HFFc6 (cell line): ENCODE data around the gene ANO8. TPM values are rescaled to one million over a fixed set of nuclear protein-coding genes. Genes with fewer than 3 reads are reported as not detected.

Source experiments
- DNase-seq: peaks from one replicate; pipeline ENCODE4 v3.0.0-alpha.2; 2018
- H3K27ac Mint-ChIP-seq: 2 replicates; pipeline ENCODE4 v1.8.0; 2020; ENCODE audit warnings: mild to moderate bottlenecking, mixed read lengths
- H3K27me3 Mint-ChIP-seq: 2 replicates; pipeline ENCODE4 v1.8.0; 2021; ENCODE audit warnings: mild to moderate bottlenecking, moderate library complexity, mixed read lengths; ENCODE audit not compliant: insufficient read depth
- H3K36me3 Mint-ChIP-seq: 2 replicates; pipeline ENCODE4 v1.8.0; 2021; ENCODE audit warnings: low read depth, mixed read lengths
- H3K4me1 Mint-ChIP-seq: 2 replicates; pipeline ENCODE4 v1.8.0; 2020; ENCODE audit warnings: low read depth, mixed read lengths
- H3K4me3 Mint-ChIP-seq: 2 replicates; pipeline ENCODE4 v1.8.0; 2020; ENCODE audit warnings: mild to moderate bottlenecking, moderate library complexity, mixed read lengths
- H3K9me3 Mint-ChIP-seq: 2 replicates; pipeline ENCODE4 v1.8.0; 2020; ENCODE audit warnings: mild to moderate bottlenecking, mixed read lengths
- total RNA-seq, 6 experiments: library from RNA; stranded (reverse); fragmentation: NEBNext Ultra II Directional; extraction: Animal tissue kit (Norgen Biotek cat#: 25700); gene quantifications; 2 replicates in 1 of 6; 3 replicates in 5 of 6; pipeline ENCODE4 v1.2.3, GENCODE V29; 2021
- TF ChIP-seq, protein P1 (sequence below): fragments of 200-600 bp; sonication (generic); IDR thresholded peaks from 2 replicates; pipeline ENCODE4 v1.5.0; 2021; ENCODE audit warnings: antibody characterized with exemption, mild to moderate bottlenecking

ANO8 gene
- total RNA-seq, 6 experiments from 2014 or later: 4.4 to 6.0 (median 5.0) TPM

DNA sequence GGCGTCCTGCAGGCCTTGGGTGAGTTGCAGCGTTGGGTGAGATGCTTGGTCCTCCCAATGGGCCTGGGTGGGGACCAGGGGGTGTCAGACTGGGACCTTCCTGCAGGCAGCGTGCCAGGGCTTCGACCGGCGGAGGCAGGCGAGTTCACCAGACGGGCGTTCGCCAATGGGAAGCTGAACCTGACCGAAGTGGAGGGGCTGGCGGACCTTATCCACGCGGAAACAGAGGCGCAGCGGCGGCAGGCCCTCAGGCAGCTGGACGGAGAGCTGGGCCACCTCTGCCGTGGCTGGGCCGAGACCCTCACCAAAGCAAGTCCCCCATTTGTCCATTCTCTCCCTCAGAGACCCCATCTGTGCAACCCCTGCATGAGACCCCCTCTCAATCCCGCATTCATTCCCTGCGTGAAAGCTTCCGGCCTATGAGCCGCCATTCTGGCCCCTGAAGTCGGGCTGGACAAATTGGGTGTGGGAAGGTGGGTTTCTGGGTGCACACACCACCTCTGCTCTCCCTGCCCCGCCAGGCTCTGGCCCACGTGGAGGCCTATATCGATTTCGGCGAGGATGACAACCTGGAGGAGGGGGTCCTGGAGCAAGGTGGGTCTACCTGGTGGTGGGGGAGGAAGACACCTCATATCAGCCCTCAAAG, 3.9 kb upstream of the ANO8 start:
- Mint-ChIP-seq H3K4me1 (peaks cover 12% of the 10 kb centered on the region), H3K4me3 (peak overlapping the region; percentile 94)
- TF ChIP-seq, protein P1, sequence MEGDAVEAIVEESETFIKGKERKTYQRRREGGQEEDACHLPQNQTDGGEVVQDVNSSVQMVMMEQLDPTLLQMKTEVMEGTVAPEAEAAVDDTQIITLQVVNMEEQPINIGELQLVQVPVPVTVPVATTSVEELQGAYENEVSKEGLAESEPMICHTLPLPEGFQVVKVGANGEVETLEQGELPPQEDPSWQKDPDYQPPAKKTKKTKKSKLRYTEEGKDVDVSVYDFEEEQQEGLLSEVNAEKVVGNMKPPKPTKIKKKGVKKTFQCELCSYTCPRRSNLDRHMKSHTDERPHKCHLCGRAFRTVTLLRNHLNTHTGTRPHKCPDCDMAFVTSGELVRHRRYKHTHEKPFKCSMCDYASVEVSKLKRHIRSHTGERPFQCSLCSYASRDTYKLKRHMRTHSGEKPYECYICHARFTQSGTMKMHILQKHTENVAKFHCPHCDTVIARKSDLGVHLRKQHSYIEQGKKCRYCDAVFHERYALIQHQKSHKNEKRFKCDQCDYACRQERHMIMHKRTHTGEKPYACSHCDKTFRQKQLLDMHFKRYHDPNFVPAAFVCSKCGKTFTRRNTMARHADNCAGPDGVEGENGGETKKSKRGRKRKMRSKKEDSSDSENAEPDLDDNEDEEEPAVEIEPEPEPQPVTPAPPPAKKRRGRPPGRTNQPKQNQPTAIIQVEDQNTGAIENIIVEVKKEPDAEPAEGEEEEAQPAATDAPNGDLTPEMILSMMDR: no peak

DNA sequence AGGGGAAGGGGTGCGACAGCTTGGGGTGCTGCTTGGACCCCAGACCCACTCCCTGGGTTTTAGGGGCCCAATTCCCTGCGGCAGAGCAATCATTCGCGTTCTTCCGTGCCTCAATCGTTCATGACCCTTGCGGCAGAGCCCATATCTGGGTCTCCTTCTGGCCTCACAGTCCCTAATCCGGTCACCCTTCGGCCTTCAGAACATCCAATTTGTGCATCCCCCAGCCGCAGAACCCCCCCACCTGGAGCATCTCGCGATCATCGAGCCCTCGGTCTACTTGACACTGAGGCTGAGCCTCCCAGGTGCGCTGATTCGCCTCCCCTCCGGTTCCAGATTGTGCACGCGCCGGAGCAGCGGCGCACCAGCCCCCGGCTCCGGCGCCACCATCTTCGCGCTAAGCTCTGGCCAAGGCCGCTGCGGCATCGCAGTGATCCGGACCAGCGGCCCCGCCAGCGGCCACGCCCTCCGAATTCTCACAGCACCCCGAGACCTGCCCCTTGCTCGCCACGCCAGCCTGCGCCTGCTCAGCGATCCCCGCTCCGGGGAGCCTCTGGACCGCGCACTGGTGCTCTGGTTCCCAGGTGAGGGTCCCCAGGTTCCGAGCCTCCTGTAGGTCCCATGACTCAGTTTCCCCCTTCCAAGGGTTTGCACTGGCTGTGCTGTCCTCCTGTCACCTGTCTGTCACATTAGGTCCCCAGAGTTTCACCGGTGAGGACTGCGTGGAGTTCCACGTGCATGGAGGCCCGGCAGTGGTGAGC, 3.2 kb upstream of the ANO8 start:
- Mint-ChIP-seq H3K27ac (peak overlapping the region; percentile 91), H3K4me1 (peaks cover 12% of the 10 kb centered on the region), H3K9me3 (0 out of 2 replicates have a peak, but pooled peaks cover under 1% of the 10 kb centered on the region), H3K27me3 (peaks cover 2% of the 10 kb centered on the region; the same call in 1 of the 2 replicates), H3K36me3 (peaks cover 5% of the 10 kb centered on the region), H3K4me3 (peak overlapping the region; percentile 94)
- TF ChIP-seq, protein P1: no peak
- no peak for DNase-seq

More for the DNA sequence above, 3.9 kb upstream of the ANO8 start:
- Mint-ChIP-seq H3K9me3 (no peaks in the 10 kb centered on the region), H3K27me3 (peaks cover 2% of the 10 kb centered on the region; the same call in 1 of the 2 replicates), H3K36me3 (no peaks in the 10 kb centered on the region), H3K27ac (no peak overlapping the region; the same call in 1 of the 2 replicates)
- DNase-seq: no peak

DNA sequence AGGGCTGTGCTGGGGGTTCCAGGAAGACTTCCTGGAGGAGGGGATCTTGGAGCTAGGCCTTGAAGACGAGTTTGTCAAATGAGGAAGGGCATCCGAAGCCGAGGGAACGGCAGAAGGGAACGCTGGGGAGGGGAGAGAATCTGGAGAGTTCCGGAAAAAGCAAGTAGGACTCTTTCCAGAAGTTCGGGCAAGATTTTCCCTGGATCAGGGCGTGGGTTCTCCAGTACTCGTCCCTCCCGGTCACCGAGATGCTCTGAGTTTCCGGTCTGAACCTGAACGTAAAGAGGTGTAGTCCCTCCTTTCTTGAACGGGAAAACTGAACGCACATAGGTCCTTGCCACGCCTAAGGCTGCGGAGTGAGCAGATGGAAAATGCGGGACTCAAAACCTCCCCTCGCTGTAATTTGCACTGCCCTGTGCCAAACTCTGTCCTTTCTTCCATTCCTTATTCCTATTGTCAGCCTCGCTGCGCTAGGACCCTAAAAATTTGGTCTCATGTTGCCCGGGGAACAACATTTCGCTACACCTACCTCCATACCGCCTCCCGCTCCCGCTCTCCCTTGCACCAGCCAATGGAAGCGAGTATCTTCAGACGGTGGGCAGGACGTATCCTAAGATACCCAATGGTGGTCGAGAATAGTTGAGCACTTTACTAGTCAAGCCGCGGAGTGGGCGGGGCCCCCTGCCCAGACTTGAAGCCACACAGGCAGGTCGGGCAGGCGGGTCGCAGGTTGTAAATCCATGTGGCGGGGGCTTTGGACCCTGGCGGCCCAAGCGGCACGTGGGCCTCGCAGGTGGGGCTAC, 2.4 kb upstream of the ANO8 start, which contains the start of gene GTPBP3:
Gene GTPBP3, plus strand, starts transcription at position 682 of the 803 bp plus-strand sequence. Its CDS starts 59 bp downstream, at position 741.
- Mint-ChIP-seq H3K27me3 (peaks cover 2% of the 10 kb centered on the region; the same call in 1 of the 2 replicates), H3K9me3 (0 out of 2 replicates have a peak, but pooled peaks cover 4% of the 10 kb centered on the region), H3K36me3 (peaks cover 10% of the 10 kb centered on the region), H3K4me1 (peaks cover 12% of the 10 kb centered on the region), H3K27ac (peak within 1 kb of the TSS; percentile 91), H3K4me3 (peak within 1 kb of the TSS; percentile 94)
- TF ChIP-seq, protein P1: no peak
- DNase-seq: peak; percentile 98

DNA sequence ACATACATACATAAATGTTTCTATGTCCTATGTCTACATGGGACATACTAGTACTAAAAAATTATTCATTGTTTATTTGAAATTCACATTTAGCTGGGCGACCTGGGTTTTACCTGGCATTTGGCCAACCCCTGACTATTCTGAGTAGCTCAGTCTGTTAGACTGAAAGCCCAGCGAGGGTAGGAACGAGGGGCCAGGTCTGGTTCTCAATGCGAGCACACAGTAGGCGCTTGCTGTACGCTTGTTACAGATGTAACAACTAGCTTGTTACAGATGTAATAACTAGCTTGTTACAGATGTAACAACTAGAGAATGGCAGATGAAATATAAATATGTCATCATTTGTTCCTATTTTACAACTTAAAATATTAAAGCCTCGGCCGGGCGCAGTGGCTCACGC, 920 bp upstream of the ANO8 start:
- Mint-ChIP-seq H3K36me3 (peaks cover 10% of the 10 kb centered on the region), H3K4me1 (peaks cover 12% of the 10 kb centered on the region), H3K4me3 (peak overlapping the region; percentile 39; the same call in 1 of the 2 replicates), H3K9me3 (0 out of 2 replicates have a peak, but pooled peaks cover 4% of the 10 kb centered on the region), H3K27me3 (peaks cover 3% of the 10 kb centered on the region; the same call in 1 of the 2 replicates), H3K27ac (no peak overlapping the region)
- DNase-seq: no peak
- TF ChIP-seq, protein P1: no peak
